GM12892 (cell line): ENCODE results near the gene ATP8B4.

Experiments
- DNase-seq: peaks from one replicate; pipeline ENCODE4 v3.0.0; 2011; ENCODE audit not compliant: insufficient read length
- FAIRE-seq: peaks from 2 replicates; lab custom pipeline; 2011; peaks lifted over from hg19 to GRCh38; lab: Jason Lieb, UNC
- POLR2A ChIP-seq: IDR thresholded peaks from 2 replicates; pipeline ENCODE4 v1.6.1; 2011; ENCODE audit warnings: low read depth, low read length, control low read depth
- POLR2AphosphoS5 ChIP-seq: IDR thresholded peaks from 2 replicates; pipeline ENCODE4 v1.6.1; 2011; ENCODE audit warnings: low read depth, low read length, control low read depth
- TAF1 ChIP-seq: IDR thresholded peaks from 2 replicates; pipeline ENCODE4 v1.6.1; 2011; ENCODE audit warnings: low read depth, mild to moderate bottlenecking, control low read depth, low read length, borderline replicate concordance

ATP8B4 gene

DNA sequence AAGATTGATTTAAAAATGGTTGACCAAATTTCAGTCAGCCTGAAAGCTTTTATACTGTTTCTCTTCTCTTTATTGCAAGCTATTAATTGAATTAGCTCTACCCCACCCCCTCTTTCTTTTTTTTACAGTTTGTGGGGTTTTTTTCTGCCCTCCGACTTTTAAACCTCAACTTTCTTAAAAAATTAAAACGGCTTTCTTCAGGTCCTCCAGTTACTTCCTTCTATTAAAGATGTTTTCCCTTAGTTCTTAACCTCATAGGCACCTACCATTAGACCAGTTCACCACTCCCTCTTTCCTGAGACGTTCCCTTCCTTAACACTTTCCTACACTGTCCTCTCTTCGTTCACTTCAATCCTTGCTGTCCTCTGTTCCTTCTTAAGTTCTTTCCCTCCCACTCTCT, 52.4 kb downstream of the ATP8B4 start:
- no peak for TF ChIP-seq POLR2AphosphoS5
- TF ChIP-seq TAF1, result no peak
- TF ChIP-seq POLR2A, result no peak
- no peak for FAIRE-seq

DNA sequence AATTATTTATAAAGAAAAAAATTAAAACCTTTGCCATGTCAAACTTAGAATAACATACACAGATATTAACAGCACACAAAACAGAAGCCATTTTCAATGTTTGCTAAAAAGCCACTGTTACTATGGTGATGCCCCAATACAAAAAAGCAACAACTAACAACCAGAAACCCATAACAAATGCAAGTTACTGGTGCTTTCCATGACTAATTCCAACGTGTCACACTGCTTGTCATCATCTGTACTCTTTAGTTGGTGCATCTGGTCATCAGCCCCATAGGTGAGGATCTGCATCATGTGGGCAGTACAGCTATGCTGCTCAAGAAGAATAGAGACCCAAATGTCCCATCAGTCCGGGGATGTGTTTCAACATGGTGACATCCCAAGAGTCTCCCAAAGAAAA, 52.8 kb downstream of the ATP8B4 start:
- TF ChIP-seq POLR2AphosphoS5, result no peak
- no peak for TF ChIP-seq TAF1
- no peak for TF ChIP-seq POLR2A
- FAIRE-seq, result peak; percentile 9
- DNase-seq, result no peak

More for the DNA sequence above, 52.4 kb downstream of the ATP8B4 start:
- DNase-seq, result no peak

DNA sequence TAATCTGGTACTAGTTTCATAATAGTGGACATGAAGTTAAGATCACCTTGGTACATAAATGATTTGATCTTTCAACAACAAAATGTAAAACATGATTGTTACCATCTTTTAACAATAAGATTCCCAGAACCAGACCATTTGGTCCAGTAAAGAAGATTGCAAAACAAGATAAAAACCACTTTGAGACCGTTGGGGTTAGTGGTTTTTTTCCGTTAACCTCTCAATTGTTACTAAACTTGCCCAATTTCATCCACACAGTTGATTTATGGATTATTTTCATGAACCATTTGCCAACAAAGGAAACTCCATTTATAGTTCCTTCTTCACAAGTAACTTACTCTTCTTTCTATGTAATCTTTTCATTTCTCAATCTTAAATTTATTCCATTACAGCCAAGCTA, 53.8 kb downstream of the ATP8B4 start:
- DNase-seq (no peak), FAIRE-seq (no peak)
- no peak for TF ChIP-seq TAF1
- TF ChIP-seq POLR2A, result no peak
- no peak for TF ChIP-seq POLR2AphosphoS5

DNA sequence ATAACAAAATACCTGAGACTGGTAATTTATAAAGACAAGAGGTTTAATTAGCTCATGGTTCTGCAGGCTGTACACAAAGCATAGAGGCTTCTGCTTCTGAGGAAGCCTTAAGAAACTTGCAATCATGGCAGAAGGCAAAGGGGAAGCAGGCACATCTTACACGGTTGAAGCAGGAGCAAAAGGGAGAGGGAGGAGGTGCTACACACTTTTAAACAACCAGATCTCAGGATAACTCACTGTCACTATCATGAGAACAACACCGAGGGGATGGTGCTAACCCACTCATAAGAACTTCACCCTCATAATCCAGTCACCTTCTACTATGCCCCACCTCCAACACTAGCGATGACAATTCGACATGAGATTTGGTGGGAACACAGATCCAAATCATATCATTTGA, 54.4 kb downstream of the ATP8B4 start:
- no peak for TF ChIP-seq POLR2AphosphoS5
- no peak for TF ChIP-seq POLR2A
- TF ChIP-seq TAF1, result no peak
- FAIRE-seq (no peak), DNase-seq (no peak)

DNA sequence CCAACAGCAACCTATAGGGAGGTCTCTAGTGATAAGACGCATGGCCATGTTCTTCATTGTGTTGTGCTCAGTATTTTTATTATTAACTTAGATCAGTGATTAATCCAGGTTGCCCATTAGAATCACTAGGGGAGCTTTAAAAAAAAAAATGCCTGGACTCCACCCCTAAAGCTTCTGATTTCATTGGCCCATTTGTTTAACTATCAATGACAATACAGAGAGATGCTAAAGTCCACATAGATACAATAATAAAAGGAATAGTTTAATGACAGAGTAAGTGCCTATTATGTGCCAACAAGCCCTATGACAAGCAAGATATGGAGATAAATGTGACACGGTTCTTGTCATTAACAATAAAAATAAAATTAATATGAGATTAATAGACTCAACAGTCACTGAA, 55.8 kb downstream of the ATP8B4 start:
- no peak for DNase-seq
- no peak for TF ChIP-seq POLR2AphosphoS5
- no peak for FAIRE-seq

DNA sequence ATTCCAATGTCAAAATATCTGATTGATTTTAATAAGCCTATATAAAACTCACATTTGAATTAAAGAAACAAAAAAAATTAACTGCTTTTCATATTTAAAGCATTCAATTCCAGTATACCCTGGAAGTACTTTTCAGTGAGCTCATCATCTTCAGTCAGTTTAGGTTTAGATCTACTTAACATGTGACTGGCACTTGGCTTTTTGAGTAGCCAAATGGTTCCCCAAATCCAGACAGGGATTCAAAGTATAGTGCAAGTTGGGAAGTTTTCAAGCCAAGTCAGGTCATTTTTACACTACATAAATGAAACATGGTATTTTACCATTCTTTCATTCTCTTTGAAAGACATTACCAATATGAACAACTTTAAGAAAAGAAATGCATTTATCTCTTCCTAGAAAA, 57.5 kb downstream of the ATP8B4 start:
- no peak for DNase-seq
- FAIRE-seq, result no peak
- TF ChIP-seq POLR2A (no peak), TAF1 (no peak), POLR2AphosphoS5 (no peak)

DNA sequence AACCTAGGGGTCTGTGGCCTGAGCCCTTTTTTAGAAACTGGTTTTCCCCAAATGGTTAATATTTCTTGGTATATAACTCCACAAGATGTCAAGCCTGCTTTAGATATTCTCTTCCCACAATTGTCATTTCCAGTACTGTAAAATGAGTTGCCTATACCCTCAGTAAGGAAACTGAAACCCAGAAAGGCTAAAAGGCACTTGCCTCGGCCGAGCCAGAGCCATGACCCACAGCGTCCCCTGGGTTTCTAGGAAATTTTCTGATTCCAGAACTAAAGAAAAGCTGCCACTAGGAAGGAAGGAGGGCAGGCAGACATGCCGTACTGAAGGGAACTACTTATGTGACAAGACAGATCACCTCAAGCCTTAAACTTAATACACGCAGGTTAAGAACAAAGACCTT, 59.1 kb downstream of the ATP8B4 start:
- no peak for TF ChIP-seq POLR2AphosphoS5
- no peak for TF ChIP-seq TAF1
- TF ChIP-seq POLR2A, result no peak
- FAIRE-seq (no peak), DNase-seq (no peak)

DNA sequence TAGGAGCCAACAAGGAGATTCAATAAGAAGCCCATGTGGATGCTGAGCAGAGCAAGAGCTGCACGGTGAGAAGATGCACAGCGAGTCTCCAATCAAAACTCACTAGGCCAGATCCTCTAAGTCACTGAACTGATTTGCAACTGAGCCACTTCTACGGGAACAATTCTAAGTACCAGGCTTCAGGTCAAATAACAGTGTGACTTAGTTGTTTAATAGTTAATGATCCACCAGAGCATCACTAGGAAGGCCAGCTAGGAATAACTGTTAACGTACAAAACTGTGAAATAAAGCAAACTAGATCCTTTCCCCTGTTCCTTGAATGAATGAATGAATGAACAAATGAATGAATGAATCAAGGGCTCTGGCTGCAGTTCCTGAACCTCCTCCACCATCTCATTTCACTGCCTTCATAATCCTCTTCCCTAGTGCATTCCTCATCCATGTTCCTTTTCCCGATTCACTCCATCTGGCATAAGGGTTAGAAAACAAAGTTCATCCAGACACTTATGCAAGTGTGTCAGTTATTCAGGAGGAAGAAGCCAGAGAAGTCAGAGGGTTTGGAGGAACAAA, 59.7 kb downstream of the ATP8B4 start:
- no peak for TF ChIP-seq POLR2AphosphoS5
- TF ChIP-seq POLR2A, result no peak
- TF ChIP-seq TAF1, result no peak
- FAIRE-seq (no peak), DNase-seq (no peak)

DNA sequence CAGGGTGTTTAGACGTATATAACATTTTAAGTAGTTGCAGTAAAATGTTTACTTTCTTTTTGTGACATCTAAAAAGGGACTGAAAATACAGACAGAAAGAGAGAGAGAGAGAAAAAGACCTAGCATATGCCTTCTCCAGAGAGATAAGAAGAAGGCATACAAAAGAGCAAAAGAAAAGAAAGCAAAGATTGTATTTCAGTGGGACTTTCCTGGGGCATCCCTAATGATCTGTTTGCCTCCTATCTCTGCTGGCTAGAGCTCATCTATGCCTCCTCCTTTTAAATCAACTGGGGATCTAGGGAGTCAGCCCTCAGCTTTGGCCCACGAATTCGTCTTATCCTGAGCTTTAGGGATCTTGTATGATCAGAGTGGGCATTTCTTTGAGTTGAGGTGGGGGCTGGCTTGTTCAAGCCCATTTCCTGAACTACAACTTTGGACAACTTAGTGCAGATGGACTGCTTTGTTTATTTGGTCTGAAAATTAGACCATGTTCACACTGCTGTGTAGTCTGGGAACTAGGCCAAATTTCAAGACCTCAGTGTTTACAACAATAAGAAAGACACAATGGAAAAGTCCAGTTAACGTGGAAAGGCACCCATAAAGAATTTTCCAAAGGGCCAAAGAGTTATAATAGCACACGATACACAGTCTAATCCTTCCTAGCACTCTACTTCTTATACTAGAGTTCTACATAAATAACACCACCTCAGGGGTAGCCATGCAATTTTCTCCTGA, 61.0 kb downstream of the ATP8B4 start:
- no peak for FAIRE-seq
- TF ChIP-seq POLR2A, result no peak
- no peak for TF ChIP-seq POLR2AphosphoS5
- no peak for TF ChIP-seq TAF1
- DNase-seq, result no peak

DNA sequence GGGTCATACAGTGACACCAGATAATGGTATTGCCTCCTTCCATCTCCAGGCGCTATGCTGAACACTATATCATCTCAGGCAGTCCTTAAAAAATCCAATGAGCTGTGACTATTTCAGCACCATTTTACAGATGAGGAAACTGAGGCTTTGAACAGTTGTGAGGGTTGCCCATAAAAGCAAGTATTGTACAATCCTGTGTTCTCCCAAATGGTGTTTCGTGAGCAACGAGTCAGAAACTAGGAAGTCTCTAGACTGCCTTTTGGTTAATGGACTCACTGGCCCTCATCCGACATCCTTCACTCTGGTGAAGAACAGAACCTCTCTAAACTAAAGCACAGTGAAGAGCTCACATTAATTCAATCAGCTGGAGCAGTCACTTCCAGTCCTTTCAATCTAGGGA, 61.8 kb downstream of the ATP8B4 start:
- TF ChIP-seq POLR2A (no peak), POLR2AphosphoS5 (no peak), TAF1 (no peak)
- DNase-seq (no peak), FAIRE-seq (no peak)

DNA sequence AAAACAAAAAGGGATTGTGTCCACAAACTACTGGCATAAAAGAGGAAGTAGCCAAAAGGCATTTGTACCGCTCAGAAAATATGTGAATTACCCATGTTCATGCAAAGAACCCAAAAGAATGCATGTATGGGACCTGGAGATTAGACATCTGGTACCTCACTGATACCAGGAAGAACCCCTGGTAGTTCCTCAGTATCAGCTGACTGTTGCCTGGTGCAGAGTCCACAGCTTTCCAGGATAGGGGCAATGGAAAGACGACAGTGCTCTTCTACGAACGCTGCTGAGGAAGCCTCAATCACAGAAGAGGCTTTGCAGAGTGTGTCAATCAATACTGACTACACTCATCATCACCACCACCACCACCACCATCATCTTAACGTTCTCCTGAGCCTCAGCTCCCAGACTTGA, 63.3 kb downstream of the ATP8B4 start:
- FAIRE-seq, result no peak
- TF ChIP-seq POLR2AphosphoS5 (no peak), POLR2A (no peak), TAF1 (no peak)
- no peak for DNase-seq

DNA sequence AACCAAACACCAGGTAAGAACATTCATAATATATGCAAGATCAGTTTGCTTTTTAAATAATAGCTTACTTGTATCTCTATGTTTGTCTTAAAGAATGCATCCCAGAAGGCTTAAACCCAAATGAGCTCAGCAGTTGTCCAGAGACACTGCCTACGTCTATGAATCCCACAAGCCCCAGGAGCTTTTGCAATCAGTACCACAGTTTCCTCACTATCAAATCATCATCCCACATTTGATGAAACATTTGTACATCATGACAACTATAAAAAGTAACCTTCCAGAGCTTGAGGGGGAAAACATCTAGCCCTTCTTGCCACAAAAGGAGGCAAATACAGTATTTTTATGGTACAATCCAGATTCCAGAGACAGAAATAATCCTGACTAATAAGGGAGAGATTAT, 63.7 kb downstream of the ATP8B4 start:
- DNase-seq (no peak), FAIRE-seq (no peak)
- TF ChIP-seq TAF1, result no peak
- TF ChIP-seq POLR2AphosphoS5, result no peak
- TF ChIP-seq POLR2A, result no peak
